ENCODE results near the gene DDX53.

GRCh38 chrX:22987452-22987851 lies 12.3 kb upstream of the DDX53 start:
- no peak for TF ChIP-seq POLR2A (IDR thresholded peaks at IDR 0.05; ENCODE audit: low read depth, low read length)
- TF ChIP-seq POLR2AphosphoS5 (IDR thresholded peaks at IDR 0.05; ENCODE audit: low read depth, low read length) = no peak
- no peak for TF ChIP-seq SPI1 (IDR thresholded peaks at IDR 0.05; ENCODE audit: low read depth, low read length)
- no peak for TF ChIP-seq PAX5 (IDR thresholded peaks at IDR 0.05; ENCODE audit: insufficient read depth, low read length, severe bottlenecking)
- TF ChIP-seq POU2F2 (IDR thresholded peaks at IDR 0.05; ENCODE audit: low read depth, low read length) = no peak
- TF ChIP-seq TAF1 (IDR thresholded peaks at IDR 0.05; ENCODE audit: low read depth, low read length) = no peak
